ENCODE data around the gene CMSS1. TPM values are rescaled to one million over a fixed set of nuclear protein-coding genes. Genes with fewer than 3 reads are reported as not detected.

The CMSS1 gene
- total RNA-seq, 1 donor from 2014 or later, result 34.8 TPM

DNA sequence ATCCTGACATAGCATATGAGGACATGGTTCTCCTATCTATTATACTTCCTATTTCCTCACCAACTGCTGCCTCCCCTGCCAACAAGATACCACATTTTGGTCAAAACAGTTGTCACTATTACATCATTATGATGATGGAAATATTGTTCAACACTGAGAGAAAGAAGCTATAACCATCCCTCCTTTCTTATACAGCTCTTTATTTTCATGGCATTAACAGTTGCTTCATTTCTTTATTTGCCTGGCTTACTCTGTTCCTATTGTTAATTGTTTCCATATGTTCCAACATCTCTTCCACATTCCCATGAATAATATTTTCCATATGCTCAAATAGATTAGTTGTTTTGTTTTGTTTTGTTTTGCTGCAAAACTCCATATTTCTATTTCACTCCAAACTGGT is 337.5 kb downstream of the CMSS1 start:
- H3K36me3 ChIP-seq, result peaks cover 10% of the 10 kb centered on the region
- H3K27ac ChIP-seq (replicated peaks), result no peak overlapping the region
- H3K9me3 ChIP-seq (replicated peaks), result peaks cover 22% of the 10 kb centered on the region
- DNase-seq, result no peak
- intact Hi-C loops (cut with micrococcal nuclease), result no loop called here
- H3K4me1 ChIP-seq, result peaks cover 53% of the 10 kb centered on the region
- no peak overlapping the region for H3K4me3 ChIP-seq
- TF ChIP-seq, protein P1, sequence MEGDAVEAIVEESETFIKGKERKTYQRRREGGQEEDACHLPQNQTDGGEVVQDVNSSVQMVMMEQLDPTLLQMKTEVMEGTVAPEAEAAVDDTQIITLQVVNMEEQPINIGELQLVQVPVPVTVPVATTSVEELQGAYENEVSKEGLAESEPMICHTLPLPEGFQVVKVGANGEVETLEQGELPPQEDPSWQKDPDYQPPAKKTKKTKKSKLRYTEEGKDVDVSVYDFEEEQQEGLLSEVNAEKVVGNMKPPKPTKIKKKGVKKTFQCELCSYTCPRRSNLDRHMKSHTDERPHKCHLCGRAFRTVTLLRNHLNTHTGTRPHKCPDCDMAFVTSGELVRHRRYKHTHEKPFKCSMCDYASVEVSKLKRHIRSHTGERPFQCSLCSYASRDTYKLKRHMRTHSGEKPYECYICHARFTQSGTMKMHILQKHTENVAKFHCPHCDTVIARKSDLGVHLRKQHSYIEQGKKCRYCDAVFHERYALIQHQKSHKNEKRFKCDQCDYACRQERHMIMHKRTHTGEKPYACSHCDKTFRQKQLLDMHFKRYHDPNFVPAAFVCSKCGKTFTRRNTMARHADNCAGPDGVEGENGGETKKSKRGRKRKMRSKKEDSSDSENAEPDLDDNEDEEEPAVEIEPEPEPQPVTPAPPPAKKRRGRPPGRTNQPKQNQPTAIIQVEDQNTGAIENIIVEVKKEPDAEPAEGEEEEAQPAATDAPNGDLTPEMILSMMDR (IDR thresholded peaks at IDR 0.05; ENCODE audit: borderline replicate concordance), result no peak
- H3K27me3 ChIP-seq (ENCODE audit: low read depth), result no peaks in the 10 kb centered on the region

DNA sequence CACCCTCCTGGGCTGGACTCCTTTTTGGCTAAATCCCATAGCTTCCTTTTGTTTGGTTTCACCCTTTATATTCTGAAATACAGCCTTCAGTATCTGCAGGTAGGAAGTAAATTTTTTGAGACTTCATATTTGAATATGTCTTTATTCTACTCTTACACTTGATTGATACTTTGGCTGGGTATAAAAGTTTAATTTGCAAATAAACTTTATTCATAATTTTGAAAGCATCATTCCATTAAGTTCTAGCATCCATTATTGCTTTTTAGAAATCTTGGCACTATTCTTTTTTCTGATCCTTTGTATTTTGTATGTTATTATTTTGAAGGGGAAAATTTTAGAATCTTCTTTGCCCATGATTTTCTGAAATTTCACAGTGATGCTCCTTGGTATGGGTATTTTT is 337.9 kb downstream of the CMSS1 start:
- peaks cover 53% of the 10 kb centered on the region for H3K4me1 ChIP-seq
- DNase-seq, result no peak
- H3K36me3 ChIP-seq, result peaks cover 10% of the 10 kb centered on the region
- no peaks in the 10 kb centered on the region for H3K27me3 ChIP-seq (ENCODE audit: low read depth)
- no peak overlapping the region for H3K27ac ChIP-seq (replicated peaks)
- intact Hi-C loops (cut with micrococcal nuclease), result no loop called here
- no peak overlapping the region for H3K4me3 ChIP-seq
- peaks cover 22% of the 10 kb centered on the region for H3K9me3 ChIP-seq (replicated peaks)
- TF ChIP-seq, protein P1 (IDR thresholded peaks at IDR 0.05; ENCODE audit: borderline replicate concordance), result no peak

DNA sequence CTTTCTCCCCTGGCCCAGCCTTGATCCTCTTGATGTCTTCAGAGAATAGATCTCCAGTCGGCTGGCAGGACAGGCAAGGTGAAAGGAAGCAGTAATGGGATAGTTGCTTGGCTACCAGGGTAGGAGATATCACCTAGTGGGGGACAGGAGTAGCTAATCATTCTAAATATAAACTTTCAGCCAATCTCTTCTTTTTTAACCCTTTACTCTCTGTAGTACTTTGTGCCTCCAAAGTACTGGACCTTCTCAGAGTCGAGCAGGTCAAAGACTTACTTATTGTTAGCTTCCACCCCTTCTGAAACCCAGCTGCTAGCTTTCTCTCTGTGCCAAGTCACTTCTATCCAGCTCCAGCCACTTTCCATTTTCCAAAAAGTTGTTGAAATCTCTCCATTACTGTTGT is 340.0 kb downstream of the CMSS1 start:
- no peak for DNase-seq
- TF ChIP-seq, protein P1 (IDR thresholded peaks at IDR 0.05; ENCODE audit: borderline replicate concordance), result no peak
- H3K36me3 ChIP-seq, result peaks cover 10% of the 10 kb centered on the region
- H3K9me3 ChIP-seq (replicated peaks), result peaks cover 22% of the 10 kb centered on the region
- H3K27ac ChIP-seq (replicated peaks), result peak overlapping the region; percentile 77
- H3K27me3 ChIP-seq (ENCODE audit: low read depth), result no peaks in the 10 kb centered on the region
- no peak overlapping the region for H3K4me3 ChIP-seq
- intact Hi-C loops (cut with micrococcal nuclease), result no loop called here
- peaks cover 47% of the 10 kb centered on the region for H3K4me1 ChIP-seq

DNA sequence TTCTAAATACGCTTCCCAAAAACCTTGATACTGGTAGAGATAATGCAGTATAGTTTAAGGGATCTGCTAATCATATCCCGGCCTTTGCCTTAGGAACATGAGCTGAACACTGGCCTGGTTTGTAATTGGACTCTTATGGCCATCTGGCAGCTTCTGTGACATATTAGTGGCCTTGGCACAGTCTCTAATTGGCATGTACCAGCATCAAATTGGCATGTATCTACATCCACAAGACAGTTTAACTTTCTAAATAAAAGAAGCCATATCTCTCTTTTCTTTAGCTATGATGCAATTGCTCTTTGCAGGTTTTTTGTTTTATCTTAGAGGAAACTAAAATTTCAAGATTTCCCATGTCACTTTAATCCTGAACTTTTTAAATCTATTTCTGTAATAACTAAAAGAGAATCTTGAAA is 341.3 kb downstream of the CMSS1 start:
- H3K4me1 ChIP-seq, result peaks cover 53% of the 10 kb centered on the region
- H3K36me3 ChIP-seq, result peaks cover 10% of the 10 kb centered on the region
- TF ChIP-seq, protein P1 (IDR thresholded peaks at IDR 0.05; ENCODE audit: borderline replicate concordance), result no peak
- H3K4me3 ChIP-seq, result no peak overlapping the region
- peak overlapping the region; percentile 77 for H3K27ac ChIP-seq (replicated peaks)
- no peaks in the 10 kb centered on the region for H3K27me3 ChIP-seq (ENCODE audit: low read depth)
- H3K9me3 ChIP-seq (replicated peaks), result peaks cover 22% of the 10 kb centered on the region
- intact Hi-C loops (cut with micrococcal nuclease), result no loop called here
- DNase-seq, result no peak

DNA sequence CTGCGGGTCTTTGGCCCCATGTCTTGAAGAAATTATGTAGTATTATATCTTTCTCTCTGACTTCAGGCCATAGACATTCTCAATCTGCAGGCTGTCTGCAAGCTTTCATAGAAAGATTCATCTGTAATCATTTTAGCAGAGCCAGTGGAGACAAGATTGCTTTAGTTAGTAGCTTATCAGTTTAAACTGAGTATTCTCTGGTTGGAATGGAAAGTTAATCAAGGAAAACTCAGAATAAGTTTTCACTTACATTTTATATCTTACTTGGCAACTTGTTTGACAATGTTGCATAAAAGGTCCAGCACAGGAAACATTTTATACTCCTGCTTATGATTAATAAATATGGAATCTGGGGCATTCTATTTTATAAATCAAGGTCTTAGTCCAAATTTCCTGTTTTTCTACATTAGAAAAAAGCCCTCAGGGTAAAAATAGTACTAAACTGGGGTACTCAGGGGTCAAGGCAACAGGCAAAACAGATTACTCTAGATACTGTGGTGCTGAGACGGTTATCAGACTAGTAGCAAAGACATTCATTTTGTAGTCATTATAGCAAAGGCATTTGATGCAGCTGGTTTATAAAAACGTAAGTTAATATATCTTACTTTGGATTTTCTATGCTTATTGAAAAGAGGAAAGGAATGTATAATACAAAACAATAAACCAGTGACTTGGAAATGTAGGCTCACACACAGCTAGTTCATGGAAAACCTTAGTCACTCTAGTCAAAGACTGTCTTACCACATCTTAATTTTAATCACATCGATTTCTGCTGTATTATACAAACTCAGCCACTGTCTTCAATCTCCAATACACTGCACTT is 341.9 kb downstream of the CMSS1 start:
- TF ChIP-seq, protein P1 (IDR thresholded peaks at IDR 0.05; ENCODE audit: borderline replicate concordance), result no peak
- H3K4me1 ChIP-seq, result peaks cover 60% of the 10 kb centered on the region

More for the DNA sequence above, 341.9 kb downstream of the CMSS1 start:
- Histone ChIP-seq H3K27me3 (ENCODE audit: low read depth) (no peaks in the 10 kb centered on the region), H3K36me3 (peaks cover 10% of the 10 kb centered on the region), H3K27ac (replicated peaks) (peak overlapping the region; percentile 77), H3K9me3 (replicated peaks) (peaks cover 22% of the 10 kb centered on the region), H3K4me3 (no peak overlapping the region)
- no peak for DNase-seq
- intact Hi-C loops (cut with micrococcal nuclease), result loop anchor here (10.0 kb wide), 1 partner anchor 65 kb away; no protein-coding TSS in a partner anchor

All from left ventricle myocardium inferior (tissue), 1 donor.